DND-41 (cell line): ENCODE measurements around the gene MSL1.

Experiments
- ATAC-seq: fragments of 200-7000 bp; cut with Tn5 transposase; 3 replicates; pipeline ENCODE4 v1.9.1; 2021; ENCODE audit warnings: low read depth; ENCODE audit not compliant: insufficient read depth
- DNase-seq: peaks from one replicate; pipeline ENCODE4 v3.0.0-alpha.2; 2020
- H2AFZ ChIP-seq: 2 replicates; pipeline ENCODE4 v1.6.0; 2012; ENCODE audit warnings: low read depth, low read length
- H3K27ac ChIP-seq: 2 replicates; pipeline ENCODE4 v1.5.1; 2012; ENCODE audit warnings: low read length, inconsistent platforms
- H3K27me3 ChIP-seq: fragments of 200-600 bp; sonication (generic); 2 replicates; pipeline ENCODE4 v1.6.0; 2012; ENCODE audit warnings: low read length, mild to moderate bottlenecking, inconsistent platforms; ENCODE audit not compliant: insufficient read depth, poor library complexity
- H3K36me3 ChIP-seq: 2 replicates; pipeline ENCODE4 v1.5.1; 2012; ENCODE audit warnings: low read length, inconsistent platforms; ENCODE audit not compliant: insufficient read depth
- H3K4me1 ChIP-seq: 2 replicates; pipeline ENCODE4 v1.5.1; 2012; ENCODE audit warnings: mild to moderate bottlenecking, low read length; ENCODE audit not compliant: insufficient read depth
- H3K4me2 ChIP-seq: 2 replicates; pipeline ENCODE4 v1.6.0; 2012; ENCODE audit warnings: mild to moderate bottlenecking, moderate library complexity, low read length, inconsistent platforms; ENCODE audit not compliant: insufficient read depth
- H3K4me3 ChIP-seq, 2 experiments: fragments of 200-600 bp in 1 of 2; shearing (Covaris generic) in 1 of 2; 2 replicates each; pipeline ENCODE4 v1.5.1; 2012 to 2016; ENCODE audit warnings: inconsistent platforms in 2 of 2, low read length in 2 of 2, mild to moderate bottlenecking in 2 of 2, low read depth in 1 of 2, moderate library complexity in 1 of 2
- H3K79me2 ChIP-seq: 2 replicates; pipeline ENCODE4 v1.6.0; 2012; ENCODE audit warnings: low read length, inconsistent platforms; ENCODE audit not compliant: insufficient read depth
- H3K9ac ChIP-seq: 2 replicates; pipeline ENCODE4 v1.6.0; 2012; ENCODE audit warnings: low read depth, mild to moderate bottlenecking, inconsistent platforms, low read length, moderate library complexity
- H3K9me3 ChIP-seq: 2 replicates; pipeline ENCODE4 v1.5.1; 2012; ENCODE audit warnings: low read length, moderate library complexity, mild to moderate bottlenecking, inconsistent platforms; ENCODE audit not compliant: insufficient read depth, severe bottlenecking
- H4K20me1 ChIP-seq: 2 replicates; pipeline ENCODE4 v1.6.0; 2012; ENCODE audit warnings: low read length; ENCODE audit not compliant: insufficient read depth
- EZH2 ChIP-seq: IDR thresholded peaks from 3 replicates; pipeline ENCODE4 v1.6.1; 2012; ENCODE audit warnings: borderline replicate concordance, low read depth, mild to moderate bottlenecking, moderate library complexity, low read length, inconsistent platforms; ENCODE audit not compliant: severe bottlenecking
- TF ChIP-seq, protein P1 (sequence below): IDR thresholded peaks from 2 replicates; pipeline ENCODE4 v1.5.1; 2012; ENCODE audit warnings: borderline replicate concordance, low read length, moderate library complexity, mild to moderate bottlenecking; ENCODE audit not compliant: poor library complexity, severe bottlenecking; ENCODE audit errors: extremely low read depth

MSL1 gene

DNA sequence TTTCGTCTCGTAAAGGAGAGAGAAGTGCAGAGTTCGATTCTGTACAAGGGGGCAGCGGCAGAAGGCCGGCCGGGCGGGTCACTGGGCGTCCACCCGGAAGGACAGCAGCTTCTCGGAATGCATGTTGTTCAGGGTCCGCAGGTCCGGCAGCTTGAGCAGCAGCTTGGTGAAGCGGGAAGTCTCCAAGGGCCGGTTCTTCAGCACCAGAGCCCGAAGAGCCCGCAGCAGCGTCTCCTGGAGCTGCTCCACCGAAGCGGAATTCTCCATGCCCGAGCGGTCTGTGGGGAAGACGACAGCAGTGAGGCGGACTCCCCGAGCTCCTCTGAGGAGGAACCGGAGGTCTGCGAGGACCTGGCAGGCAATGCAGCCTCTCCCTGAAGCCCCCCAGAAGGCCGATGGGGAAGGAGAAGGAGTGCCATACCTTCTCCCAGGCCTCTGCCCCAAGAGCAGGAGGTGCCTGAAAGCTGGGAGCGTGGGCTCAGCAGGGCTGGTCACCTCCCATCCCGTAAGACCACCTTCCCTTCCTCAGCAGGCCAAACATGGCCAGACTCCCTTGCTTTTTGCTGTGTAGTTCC is 28.7 kb upstream of the MSL1 start:
- Histone ChIP-seq H2AFZ (no peak overlapping the region), H4K20me1 (no peaks in the 10 kb centered on the region), H3K27me3 (no peaks in the 10 kb centered on the region), H3K4me2 (no peak overlapping the region), H3K9me3 (no peaks in the 10 kb centered on the region), H3K4me3 (no peak overlapping the region), H3K36me3 (peaks cover 63% of the 10 kb centered on the region), H3K9ac (no peak overlapping the region), H3K27ac (no peak overlapping the region), H3K79me2 (peaks cover 3% of the 10 kb centered on the region), H3K4me1 (peaks cover 7% of the 10 kb centered on the region)
- DNase-seq (no peak), ATAC-seq (no peak)
- TF ChIP-seq EZH2 = no peak
- TF ChIP-seq, protein P1, sequence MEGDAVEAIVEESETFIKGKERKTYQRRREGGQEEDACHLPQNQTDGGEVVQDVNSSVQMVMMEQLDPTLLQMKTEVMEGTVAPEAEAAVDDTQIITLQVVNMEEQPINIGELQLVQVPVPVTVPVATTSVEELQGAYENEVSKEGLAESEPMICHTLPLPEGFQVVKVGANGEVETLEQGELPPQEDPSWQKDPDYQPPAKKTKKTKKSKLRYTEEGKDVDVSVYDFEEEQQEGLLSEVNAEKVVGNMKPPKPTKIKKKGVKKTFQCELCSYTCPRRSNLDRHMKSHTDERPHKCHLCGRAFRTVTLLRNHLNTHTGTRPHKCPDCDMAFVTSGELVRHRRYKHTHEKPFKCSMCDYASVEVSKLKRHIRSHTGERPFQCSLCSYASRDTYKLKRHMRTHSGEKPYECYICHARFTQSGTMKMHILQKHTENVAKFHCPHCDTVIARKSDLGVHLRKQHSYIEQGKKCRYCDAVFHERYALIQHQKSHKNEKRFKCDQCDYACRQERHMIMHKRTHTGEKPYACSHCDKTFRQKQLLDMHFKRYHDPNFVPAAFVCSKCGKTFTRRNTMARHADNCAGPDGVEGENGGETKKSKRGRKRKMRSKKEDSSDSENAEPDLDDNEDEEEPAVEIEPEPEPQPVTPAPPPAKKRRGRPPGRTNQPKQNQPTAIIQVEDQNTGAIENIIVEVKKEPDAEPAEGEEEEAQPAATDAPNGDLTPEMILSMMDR = no peak

DNA sequence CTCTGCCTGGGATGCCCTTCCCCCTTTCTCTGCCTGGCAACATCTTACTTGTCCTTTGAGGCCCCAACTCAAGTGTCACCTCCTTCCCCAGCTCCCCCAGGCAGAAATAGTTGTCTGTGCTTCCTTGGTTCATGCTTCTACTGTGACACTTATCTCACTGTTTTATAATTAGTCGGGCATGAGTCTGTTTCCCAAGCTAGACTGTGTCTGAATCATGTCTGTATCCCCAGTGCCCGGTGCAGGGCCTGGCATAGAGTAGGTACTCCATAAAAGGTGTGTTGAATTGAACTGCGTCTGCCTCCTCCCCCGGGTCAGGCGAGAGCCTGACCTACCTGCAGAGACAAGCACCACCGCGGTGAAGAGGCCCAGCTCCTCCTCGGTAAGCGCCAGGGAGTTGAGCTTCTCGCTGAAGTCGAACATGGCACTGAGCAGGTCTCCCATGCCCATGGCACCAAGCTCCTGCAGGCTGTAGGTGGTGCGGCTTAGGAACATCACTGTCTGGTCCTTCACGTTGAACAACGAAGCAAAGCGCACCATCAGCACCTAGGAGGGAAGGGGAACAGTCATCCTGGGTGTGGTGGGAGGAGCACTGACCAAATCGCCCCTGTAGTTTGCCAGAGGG is 28.1 kb upstream of the MSL1 start:
- peaks cover 8% of the 10 kb centered on the region for H3K79me2 ChIP-seq
- H4K20me1 ChIP-seq = no peaks in the 10 kb centered on the region
- TF ChIP-seq, protein P1 = no peak
- no peak for TF ChIP-seq EZH2

DNA sequence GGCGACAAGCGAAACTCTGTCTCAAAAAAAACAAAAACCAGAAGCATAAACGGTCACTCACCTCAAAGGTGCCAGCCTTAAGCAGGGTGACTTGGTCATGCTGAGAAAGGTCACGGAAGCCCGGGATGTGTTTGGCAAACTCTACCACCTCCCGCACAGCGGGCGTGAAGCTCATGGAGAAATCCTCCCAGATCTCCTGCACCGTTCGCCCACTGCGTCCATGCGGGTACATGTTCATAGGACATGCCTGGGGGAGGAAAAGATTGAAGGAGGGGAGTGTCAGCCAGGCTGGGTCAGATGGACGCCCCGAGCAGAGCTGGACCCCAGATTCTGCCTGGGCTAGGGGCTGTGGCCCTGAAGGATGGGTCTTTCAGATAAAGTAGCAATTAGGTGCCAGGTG is 26.9 kb upstream of the MSL1 start:
- no peaks in the 10 kb centered on the region for H3K27me3 ChIP-seq
- no peak overlapping the region for H3K4me2 ChIP-seq
- peaks cover 13% of the 10 kb centered on the region for H3K79me2 ChIP-seq
- no peaks in the 10 kb centered on the region for H3K9me3 ChIP-seq
- peaks cover 48% of the 10 kb centered on the region for H3K36me3 ChIP-seq
- peaks cover 25% of the 10 kb centered on the region for H3K4me1 ChIP-seq
- no peak overlapping the region for H3K9ac ChIP-seq
- H3K4me3 ChIP-seq = no peak overlapping the region
- ATAC-seq (no peak), DNase-seq (no peak)
- H3K27ac ChIP-seq = no peak overlapping the region
- no peaks in the 10 kb centered on the region for H4K20me1 ChIP-seq
- H2AFZ ChIP-seq = no peak overlapping the region
- TF ChIP-seq EZH2 = no peak

More for the DNA sequence above, 28.1 kb upstream of the MSL1 start:
- no peak for DNase-seq
- Histone ChIP-seq H3K36me3 (peaks cover 58% of the 10 kb centered on the region), H3K4me1 (peaks cover 13% of the 10 kb centered on the region), H3K9me3 (no peaks in the 10 kb centered on the region), H2AFZ (no peak overlapping the region), H3K9ac (no peak overlapping the region), H3K4me3 (no peak overlapping the region), H3K4me2 (no peak overlapping the region), H3K27ac (no peak overlapping the region), H3K27me3 (no peaks in the 10 kb centered on the region)
- no peak for ATAC-seq

DNA sequence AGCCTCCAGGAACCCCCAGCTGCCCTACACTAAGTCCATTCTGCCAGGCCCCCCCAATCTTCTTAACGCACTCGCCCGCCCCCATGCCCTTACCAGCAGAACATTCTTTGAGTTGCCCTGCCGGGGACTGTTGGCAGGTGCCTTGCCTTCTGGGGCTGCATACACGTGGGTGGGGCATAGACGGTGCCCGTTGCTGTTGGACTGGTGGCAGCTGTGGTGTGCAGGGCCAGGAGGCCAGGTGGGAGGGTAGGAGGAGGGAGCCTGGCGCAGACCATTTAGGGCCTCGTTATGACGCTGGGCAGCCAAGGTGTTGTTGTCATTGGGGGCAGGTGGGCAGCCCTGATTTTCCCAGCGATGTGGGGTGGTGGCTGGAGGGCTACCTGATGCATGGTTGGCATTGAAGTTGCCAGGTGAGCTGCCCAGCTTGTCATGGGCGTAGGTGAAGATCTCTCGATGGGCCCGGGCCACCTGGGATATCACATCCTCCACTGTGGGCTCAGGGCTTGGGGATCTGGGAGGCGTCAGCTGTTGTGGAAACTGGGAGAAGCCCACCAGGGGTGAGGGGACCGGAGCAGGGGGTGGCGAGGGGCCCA is 26.3 kb upstream of the MSL1 start:
- Histone ChIP-seq H3K9me3 (no peaks in the 10 kb centered on the region), H3K4me1 (peaks cover 30% of the 10 kb centered on the region), H3K4me2 (no peak overlapping the region), H4K20me1 (no peaks in the 10 kb centered on the region), H3K27ac (no peak overlapping the region), H3K79me2 (peaks cover 18% of the 10 kb centered on the region), H2AFZ (no peak overlapping the region), H3K4me3 (no peak overlapping the region), H3K27me3 (no peaks in the 10 kb centered on the region), H3K36me3 (peaks cover 48% of the 10 kb centered on the region), H3K9ac (no peak overlapping the region)
- TF ChIP-seq, protein P1 = no peak
- TF ChIP-seq EZH2 = no peak
- ATAC-seq (no peak), DNase-seq (no peak)
